Osteoblast (primary cell): ENCODE results near the gene LUZP1. TPM values are rescaled to one million over a fixed set of nuclear protein-coding genes. Genes with fewer than 3 reads are reported as not detected.

Source experiments
- DNase-seq: peaks from one replicate; pipeline ENCODE4 v3.0.0; 2011; ENCODE audit warnings: low spot score, mixed read lengths; ENCODE audit not compliant: insufficient read length; ENCODE audit errors: missing footprints
- H2AFZ ChIP-seq: 2 replicates; pipeline ENCODE4 v1.6.0; 2011; ENCODE audit warnings: mild to moderate bottlenecking, low read length
- H3K27ac ChIP-seq: 2 replicates; pipeline ENCODE4 v1.5.1; 2011; ENCODE audit warnings: mild to moderate bottlenecking, low read depth, low read length, moderate library complexity
- H3K27me3 ChIP-seq: 2 replicates; pipeline ENCODE4 v1.6.0; 2012; ENCODE audit warnings: mild to moderate bottlenecking, control low read depth, inconsistent platforms, low read length, moderate library complexity; ENCODE audit not compliant: insufficient read depth
- H3K36me3 ChIP-seq: 2 replicates; pipeline ENCODE4 v1.5.1; 2011; ENCODE audit warnings: mild to moderate bottlenecking, low read length, control low read depth, moderate library complexity; ENCODE audit not compliant: insufficient read depth
- H3K4me1 ChIP-seq: 2 replicates; pipeline ENCODE4 v1.5.1; 2011; ENCODE audit warnings: mild to moderate bottlenecking, low read length, control low read depth, moderate library complexity; ENCODE audit not compliant: insufficient read depth
- H3K4me2 ChIP-seq: 2 replicates; pipeline ENCODE4 v1.6.0; 2011; ENCODE audit warnings: mild to moderate bottlenecking, low read length; ENCODE audit not compliant: insufficient read depth
- H3K4me3 ChIP-seq: fragments of 200-600 bp; sonication (generic); 3 replicates; pipeline ENCODE4 v1.5.1; 2012; ENCODE audit warnings: mild to moderate bottlenecking, low read length, inconsistent platforms; ENCODE audit not compliant: insufficient read depth
- H3K79me2 ChIP-seq: 2 replicates; pipeline ENCODE4 v1.6.0; 2012; ENCODE audit warnings: mild to moderate bottlenecking, low read length, control low read depth, inconsistent platforms; ENCODE audit not compliant: insufficient read depth
- H3K9me3 ChIP-seq: 2 replicates; pipeline ENCODE4 v1.5.1; 2011; ENCODE audit warnings: low read depth, low read length, control low read depth
- H4K20me1 ChIP-seq: 2 replicates; pipeline ENCODE4 v1.6.0; 2012; ENCODE audit warnings: mild to moderate bottlenecking, low read length, control low read depth; ENCODE audit not compliant: insufficient read depth
- total RNA-seq: library from RNA; depleted of rRNA; stranded (reverse); fragments of >200 nt; gene quantifications from 2 replicates; pipeline ENCODE4 v1.2.3, GENCODE V29; 2012
- TF ChIP-seq, protein P1 (sequence below): IDR thresholded peaks from 2 replicates; pipeline ENCODE4 v1.5.1; 2011; ENCODE audit warnings: mild to moderate bottlenecking, low read depth, low read length, moderate library complexity; ENCODE audit errors: extremely low read depth

Gene LUZP1
- total RNA-seq, 1 donor = 30.0 TPM

DNA sequence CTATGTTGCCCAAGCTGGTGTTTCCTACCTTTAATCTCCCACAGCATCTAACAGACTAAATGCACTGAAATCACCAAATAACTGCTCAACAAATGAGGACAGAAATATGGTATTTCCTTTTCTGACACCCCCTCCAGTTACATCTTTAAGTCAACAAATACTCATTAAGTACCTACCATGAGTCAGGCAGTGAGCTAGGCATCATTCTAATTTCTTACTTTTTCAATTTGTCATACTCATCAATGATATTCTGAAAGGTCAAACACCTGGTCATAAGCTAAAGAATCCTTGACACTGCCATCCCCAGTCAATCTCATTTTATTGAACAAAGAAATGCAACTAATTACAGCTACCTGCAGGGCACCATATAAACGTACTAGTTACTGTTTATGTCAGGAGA lies 36.6 kb downstream of the LUZP1 start:
- H3K4me2 ChIP-seq = no peak overlapping the region
- peaks cover 15% of the 10 kb centered on the region for H4K20me1 ChIP-seq
- no peak overlapping the region for H2AFZ ChIP-seq
- TF ChIP-seq, protein P1, sequence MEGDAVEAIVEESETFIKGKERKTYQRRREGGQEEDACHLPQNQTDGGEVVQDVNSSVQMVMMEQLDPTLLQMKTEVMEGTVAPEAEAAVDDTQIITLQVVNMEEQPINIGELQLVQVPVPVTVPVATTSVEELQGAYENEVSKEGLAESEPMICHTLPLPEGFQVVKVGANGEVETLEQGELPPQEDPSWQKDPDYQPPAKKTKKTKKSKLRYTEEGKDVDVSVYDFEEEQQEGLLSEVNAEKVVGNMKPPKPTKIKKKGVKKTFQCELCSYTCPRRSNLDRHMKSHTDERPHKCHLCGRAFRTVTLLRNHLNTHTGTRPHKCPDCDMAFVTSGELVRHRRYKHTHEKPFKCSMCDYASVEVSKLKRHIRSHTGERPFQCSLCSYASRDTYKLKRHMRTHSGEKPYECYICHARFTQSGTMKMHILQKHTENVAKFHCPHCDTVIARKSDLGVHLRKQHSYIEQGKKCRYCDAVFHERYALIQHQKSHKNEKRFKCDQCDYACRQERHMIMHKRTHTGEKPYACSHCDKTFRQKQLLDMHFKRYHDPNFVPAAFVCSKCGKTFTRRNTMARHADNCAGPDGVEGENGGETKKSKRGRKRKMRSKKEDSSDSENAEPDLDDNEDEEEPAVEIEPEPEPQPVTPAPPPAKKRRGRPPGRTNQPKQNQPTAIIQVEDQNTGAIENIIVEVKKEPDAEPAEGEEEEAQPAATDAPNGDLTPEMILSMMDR = no peak
- H3K4me1 ChIP-seq = peaks cover 18% of the 10 kb centered on the region
- H3K27ac ChIP-seq = no peak overlapping the region
- H3K36me3 ChIP-seq = no peaks in the 10 kb centered on the region
- peaks cover 94% of the 10 kb centered on the region for H3K79me2 ChIP-seq
- no peak for DNase-seq
- no peak overlapping the region for H3K4me3 ChIP-seq
- no peaks in the 10 kb centered on the region for H3K9me3 ChIP-seq
- no peaks in the 10 kb centered on the region for H3K27me3 ChIP-seq

DNA sequence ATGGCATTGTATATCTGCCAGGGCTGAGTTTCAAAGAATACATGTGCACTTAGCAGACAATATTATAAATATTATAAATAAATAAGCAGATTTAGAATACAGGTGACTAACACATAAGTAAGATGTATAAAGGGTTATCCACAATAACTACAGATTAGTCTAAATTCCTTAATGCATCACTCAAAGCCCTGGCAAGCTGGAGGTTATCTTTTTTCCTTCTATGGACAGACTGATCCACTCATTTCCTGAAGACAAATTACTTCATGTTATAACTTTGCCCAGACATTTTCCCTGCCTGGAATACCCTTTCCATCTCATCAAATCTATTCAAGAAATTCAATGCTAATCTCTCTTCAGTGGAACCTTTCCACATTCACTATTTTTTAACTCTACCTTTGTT lies 38.8 kb downstream of the LUZP1 start:
- Histone ChIP-seq H3K4me2 (no peak overlapping the region), H3K36me3 (no peaks in the 10 kb centered on the region), H4K20me1 (peaks cover 24% of the 10 kb centered on the region), H3K4me1 (peaks cover 32% of the 10 kb centered on the region), H2AFZ (no peak overlapping the region), H3K27ac (no peak overlapping the region), H3K4me3 (no peak overlapping the region), H3K27me3 (no peaks in the 10 kb centered on the region), H3K9me3 (no peaks in the 10 kb centered on the region), H3K79me2 (peaks cover 94% of the 10 kb centered on the region)
- peak; percentile 69 for DNase-seq
- TF ChIP-seq, protein P1 = no peak

DNA sequence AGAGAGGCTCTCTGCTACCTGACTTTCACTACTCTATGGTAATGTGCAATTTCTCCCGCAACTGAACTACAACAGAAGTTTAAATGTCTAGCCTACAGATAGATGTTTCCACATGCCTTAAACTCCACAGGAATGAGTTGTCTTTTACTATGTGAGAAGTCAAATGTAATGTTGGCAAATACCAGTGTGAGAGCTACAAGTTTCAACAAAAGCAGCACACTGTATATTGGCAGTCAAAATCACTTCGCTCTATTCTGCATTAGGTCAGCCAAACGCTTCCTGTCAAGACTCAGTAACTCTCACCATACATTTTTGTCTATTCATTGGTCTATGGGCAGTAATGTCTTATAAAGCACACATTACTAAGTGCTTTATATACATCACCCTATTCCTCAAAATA lies 41.9 kb downstream of the LUZP1 start:
- Histone ChIP-seq H3K4me3 (no peak overlapping the region), H3K79me2 (peaks cover 93% of the 10 kb centered on the region), H3K36me3 (no peaks in the 10 kb centered on the region), H3K9me3 (no peaks in the 10 kb centered on the region), H3K27ac (peak overlapping the region; percentile 52), H3K4me2 (peak overlapping the region; percentile 41), H2AFZ (no peak overlapping the region), H3K27me3 (no peaks in the 10 kb centered on the region), H4K20me1 (peaks cover 34% of the 10 kb centered on the region), H3K4me1 (peaks cover 38% of the 10 kb centered on the region)
- TF ChIP-seq, protein P1 = no peak
- DNase-seq = no peak

DNA sequence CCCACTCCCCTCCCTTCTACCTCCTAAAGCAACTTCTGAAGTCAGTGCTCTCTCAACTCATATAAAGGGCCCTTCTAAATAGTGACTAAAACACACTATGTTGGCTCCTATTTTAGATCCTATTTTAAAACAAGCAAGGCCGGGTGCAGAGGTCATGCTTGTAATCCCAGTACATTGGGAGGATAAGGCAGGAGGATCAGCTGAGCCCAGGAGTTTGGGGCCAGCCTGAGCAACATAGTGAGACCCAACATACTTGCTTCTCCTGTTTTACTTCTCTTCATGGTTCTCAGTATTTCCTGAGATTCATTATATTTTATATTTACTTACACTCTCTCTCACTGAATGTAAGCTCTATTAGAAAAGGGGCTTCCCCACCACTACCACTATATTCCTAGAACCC lies 42.5 kb downstream of the LUZP1 start:
- TF ChIP-seq, protein P1 = no peak
- Histone ChIP-seq H4K20me1 (peaks cover 34% of the 10 kb centered on the region), H2AFZ (no peak overlapping the region), H3K79me2 (peaks cover 94% of the 10 kb centered on the region), H3K4me2 (no peak overlapping the region), H3K27ac (no peak overlapping the region), H3K9me3 (no peaks in the 10 kb centered on the region), H3K4me1 (peaks cover 38% of the 10 kb centered on the region), H3K27me3 (no peaks in the 10 kb centered on the region), H3K4me3 (no peak overlapping the region), H3K36me3 (no peaks in the 10 kb centered on the region)
- no peak for DNase-seq
